Measurements from ENCODE around the gene TTC8. TPM values are rescaled to one million over a fixed set of nuclear protein-coding genes. Genes with fewer than 3 reads are reported as not detected.

TTC8 gene
- total RNA-seq, 1 donor from 2014 or later: 27.2 TPM

GRCh38 chr14:88798156-88798555 is 26.3 kb upstream of the TTC8 start:
- peaks cover 23% of the 10 kb centered on the region for H3K27me3 Mint-ChIP-seq (ENCODE audit: low read depth)
- no peaks in the 10 kb centered on the region for H3K4me1 Mint-ChIP-seq (ENCODE audit: low read depth)
- H3K9me3 Mint-ChIP-seq (ENCODE audit: low read depth): no peaks in the 10 kb centered on the region
- TF ChIP-seq, protein P1, sequence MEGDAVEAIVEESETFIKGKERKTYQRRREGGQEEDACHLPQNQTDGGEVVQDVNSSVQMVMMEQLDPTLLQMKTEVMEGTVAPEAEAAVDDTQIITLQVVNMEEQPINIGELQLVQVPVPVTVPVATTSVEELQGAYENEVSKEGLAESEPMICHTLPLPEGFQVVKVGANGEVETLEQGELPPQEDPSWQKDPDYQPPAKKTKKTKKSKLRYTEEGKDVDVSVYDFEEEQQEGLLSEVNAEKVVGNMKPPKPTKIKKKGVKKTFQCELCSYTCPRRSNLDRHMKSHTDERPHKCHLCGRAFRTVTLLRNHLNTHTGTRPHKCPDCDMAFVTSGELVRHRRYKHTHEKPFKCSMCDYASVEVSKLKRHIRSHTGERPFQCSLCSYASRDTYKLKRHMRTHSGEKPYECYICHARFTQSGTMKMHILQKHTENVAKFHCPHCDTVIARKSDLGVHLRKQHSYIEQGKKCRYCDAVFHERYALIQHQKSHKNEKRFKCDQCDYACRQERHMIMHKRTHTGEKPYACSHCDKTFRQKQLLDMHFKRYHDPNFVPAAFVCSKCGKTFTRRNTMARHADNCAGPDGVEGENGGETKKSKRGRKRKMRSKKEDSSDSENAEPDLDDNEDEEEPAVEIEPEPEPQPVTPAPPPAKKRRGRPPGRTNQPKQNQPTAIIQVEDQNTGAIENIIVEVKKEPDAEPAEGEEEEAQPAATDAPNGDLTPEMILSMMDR (IDR thresholded peaks at IDR 0.05): no peak
- DNase-seq (ENCODE audit: low spot score): no peak
- no peaks in the 10 kb centered on the region for H3K36me3 Mint-ChIP-seq (ENCODE audit: low read depth)
- H3K27ac Mint-ChIP-seq (ENCODE audit: unreplicated experiment): no peak overlapping the region
- H3K4me3 Mint-ChIP-seq (ENCODE audit: unreplicated experiment): no peak overlapping the region

DNA sequence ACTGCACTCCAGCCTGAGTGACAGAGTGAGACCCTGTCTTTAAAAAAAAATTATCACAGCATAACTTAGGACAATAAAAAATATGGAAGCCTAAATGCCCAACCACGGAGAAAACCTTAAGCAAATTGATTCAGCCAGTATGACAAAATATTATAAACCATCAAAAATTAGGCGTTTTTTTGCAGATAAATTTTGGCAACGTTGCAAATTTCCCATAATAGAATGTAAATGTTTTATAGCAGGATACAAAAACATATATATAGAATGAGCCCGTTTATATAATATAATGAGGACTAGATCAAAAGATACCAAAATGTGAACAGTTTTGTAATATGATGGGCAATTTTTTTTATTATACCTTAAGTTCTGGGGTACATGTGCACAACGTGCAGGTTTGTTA is 24.9 kb upstream of the TTC8 start:
- TF ChIP-seq, protein P1 (IDR thresholded peaks at IDR 0.05): no peak
- DNase-seq (ENCODE audit: low spot score): no peak
- H3K9me3 Mint-ChIP-seq (ENCODE audit: low read depth): peaks cover under 1% of the 10 kb centered on the region
- no peaks in the 10 kb centered on the region for H3K36me3 Mint-ChIP-seq (ENCODE audit: low read depth)
- no peaks in the 10 kb centered on the region for H3K4me1 Mint-ChIP-seq (ENCODE audit: low read depth)
- peaks cover 23% of the 10 kb centered on the region for H3K27me3 Mint-ChIP-seq (ENCODE audit: low read depth)
- H3K27ac Mint-ChIP-seq (ENCODE audit: unreplicated experiment): no peak overlapping the region
- H3K4me3 Mint-ChIP-seq (ENCODE audit: unreplicated experiment): no peak overlapping the region

GRCh38 chr14:88802596-88802995 is 21.9 kb upstream of the TTC8 start:
- Mint-ChIP-seq H3K27ac (ENCODE audit: unreplicated experiment) (no peak overlapping the region), H3K4me3 (ENCODE audit: unreplicated experiment) (no peak overlapping the region), H3K4me1 (ENCODE audit: low read depth) (no peaks in the 10 kb centered on the region), H3K9me3 (ENCODE audit: low read depth) (peaks cover 4% of the 10 kb centered on the region), H3K36me3 (ENCODE audit: low read depth) (no peaks in the 10 kb centered on the region), H3K27me3 (ENCODE audit: low read depth) (peaks cover 23% of the 10 kb centered on the region)
- TF ChIP-seq, protein P1 (IDR thresholded peaks at IDR 0.05): no peak
- DNase-seq (ENCODE audit: low spot score): no peak

DNA sequence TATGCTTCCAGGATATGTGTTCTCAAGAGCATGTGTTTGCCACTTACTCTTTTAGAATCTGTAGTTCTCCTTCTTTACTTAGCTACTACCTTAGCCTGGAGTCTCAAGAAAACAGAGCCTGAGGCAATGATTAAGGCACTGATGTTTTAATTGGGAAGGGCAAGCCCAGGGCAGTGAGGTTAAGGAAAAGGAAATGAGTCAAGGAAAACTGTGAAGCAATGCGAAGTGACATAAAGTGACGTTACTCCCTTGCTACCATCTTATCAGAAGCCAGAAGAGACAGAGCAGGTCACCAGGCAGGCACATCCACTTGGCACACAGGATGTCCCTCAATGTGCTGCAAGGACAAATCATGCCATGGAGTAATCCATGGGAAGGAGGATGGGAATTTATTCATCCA is 20.4 kb upstream of the TTC8 start:
- H3K27ac Mint-ChIP-seq (ENCODE audit: unreplicated experiment): no peak overlapping the region
- peaks cover 12% of the 10 kb centered on the region for H3K27me3 Mint-ChIP-seq (ENCODE audit: low read depth)
- TF ChIP-seq, protein P1 (IDR thresholded peaks at IDR 0.05): no peak
- H3K36me3 Mint-ChIP-seq (ENCODE audit: low read depth): no peaks in the 10 kb centered on the region
- no peaks in the 10 kb centered on the region for H3K4me1 Mint-ChIP-seq (ENCODE audit: low read depth)
- no peak for DNase-seq (ENCODE audit: low spot score)
- peaks cover 11% of the 10 kb centered on the region for H3K9me3 Mint-ChIP-seq (ENCODE audit: low read depth)
- H3K4me3 Mint-ChIP-seq (ENCODE audit: unreplicated experiment): no peak overlapping the region

GRCh38 chr14:88804477-88804876 is 20.0 kb upstream of the TTC8 start:
- H3K9me3 Mint-ChIP-seq (ENCODE audit: low read depth): peaks cover 16% of the 10 kb centered on the region

More at GRCh38 chr14:88804477-88804876, 20.0 kb upstream of the TTC8 start:
- Mint-ChIP-seq H3K36me3 (ENCODE audit: low read depth) (no peaks in the 10 kb centered on the region), H3K4me1 (ENCODE audit: low read depth) (no peaks in the 10 kb centered on the region), H3K27me3 (ENCODE audit: low read depth) (peaks cover 8% of the 10 kb centered on the region), H3K4me3 (ENCODE audit: unreplicated experiment) (no peak overlapping the region), H3K27ac (ENCODE audit: unreplicated experiment) (no peak overlapping the region)
- TF ChIP-seq, protein P1 (IDR thresholded peaks at IDR 0.05): no peak
- DNase-seq (ENCODE audit: low spot score): no peak
